HuH-7.5 (cell line): ENCODE data around the gene PYCARD.
"Not testable (repeated sequence)": the region's sequence is repeated elsewhere in the genome, so short reads cannot be mapped to it uniquely, and the experiment has no call there.

Source experiments
- DNase-seq: peaks from one replicate; pipeline ENCODE4 v3.0.0; 2011; ENCODE audit warnings: low spot score

The PYCARD gene

DNA sequence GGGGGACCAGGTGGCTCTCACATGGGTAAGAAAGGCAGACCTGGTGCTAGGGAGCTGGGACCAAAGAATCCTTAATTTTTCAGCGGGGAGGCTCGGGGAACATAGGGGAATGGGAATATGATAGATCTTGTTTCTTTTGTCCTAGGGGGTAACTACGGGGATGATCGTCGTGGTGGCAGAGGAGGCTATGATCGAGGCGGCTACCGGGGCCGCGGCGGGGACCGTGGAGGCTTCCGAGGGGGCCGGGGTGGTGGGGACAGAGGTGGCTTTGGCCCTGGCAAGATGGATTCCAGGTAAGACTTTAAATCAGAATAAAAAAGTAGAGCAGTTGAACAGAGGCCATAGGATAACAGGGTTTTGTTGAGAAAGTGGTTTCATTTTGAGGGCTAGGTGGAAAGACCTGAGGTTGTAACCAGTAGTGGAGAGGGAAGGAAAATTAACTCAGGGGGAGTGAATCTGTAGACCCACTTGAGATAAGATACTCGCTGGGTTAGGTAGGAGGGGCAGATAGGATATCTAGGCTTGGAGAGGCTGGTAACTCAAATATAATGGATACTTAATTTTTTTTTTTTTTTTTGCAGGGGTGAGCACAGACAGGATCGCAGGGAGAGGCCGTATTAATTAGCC is 11.6 kb downstream of the PYCARD start:
- DNase-seq = no peak

DNA sequence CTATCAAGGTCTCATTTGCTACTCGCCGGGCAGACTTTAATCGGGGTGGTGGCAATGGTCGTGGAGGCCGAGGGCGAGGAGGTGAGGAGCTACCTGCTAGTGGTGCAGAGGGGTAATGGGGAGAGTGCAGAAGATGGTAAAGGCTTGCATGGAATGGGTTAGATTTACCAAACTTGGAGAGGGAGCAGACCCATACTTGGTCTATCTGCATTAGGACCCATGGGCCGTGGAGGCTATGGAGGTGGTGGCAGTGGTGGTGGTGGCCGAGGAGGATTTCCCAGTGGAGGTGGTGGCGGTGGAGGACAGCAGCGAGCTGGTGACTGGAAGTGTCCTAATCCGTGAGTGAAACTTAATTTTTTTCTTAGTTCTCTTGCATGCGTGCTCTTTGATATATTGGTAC is 12.5 kb downstream of the PYCARD start:
- no peak for DNase-seq

DNA sequence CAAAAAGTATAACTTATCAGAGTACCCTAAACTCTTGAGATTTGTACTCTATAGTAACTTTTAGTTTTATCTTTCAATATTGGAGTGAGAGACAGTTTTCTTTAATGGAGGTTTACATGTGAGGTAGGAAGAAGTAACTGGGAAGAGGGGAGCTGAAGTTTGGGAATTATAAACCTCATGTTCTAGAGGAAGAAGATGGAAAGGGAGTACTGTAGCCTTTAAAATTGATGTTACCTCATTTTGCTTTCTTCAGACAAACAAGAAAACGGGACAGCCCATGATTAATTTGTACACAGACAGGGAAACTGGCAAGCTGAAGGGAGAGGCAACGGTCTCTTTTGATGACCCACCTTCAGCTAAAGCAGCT is 13.2 kb downstream of the PYCARD start:
- no peak for DNase-seq

DNA sequence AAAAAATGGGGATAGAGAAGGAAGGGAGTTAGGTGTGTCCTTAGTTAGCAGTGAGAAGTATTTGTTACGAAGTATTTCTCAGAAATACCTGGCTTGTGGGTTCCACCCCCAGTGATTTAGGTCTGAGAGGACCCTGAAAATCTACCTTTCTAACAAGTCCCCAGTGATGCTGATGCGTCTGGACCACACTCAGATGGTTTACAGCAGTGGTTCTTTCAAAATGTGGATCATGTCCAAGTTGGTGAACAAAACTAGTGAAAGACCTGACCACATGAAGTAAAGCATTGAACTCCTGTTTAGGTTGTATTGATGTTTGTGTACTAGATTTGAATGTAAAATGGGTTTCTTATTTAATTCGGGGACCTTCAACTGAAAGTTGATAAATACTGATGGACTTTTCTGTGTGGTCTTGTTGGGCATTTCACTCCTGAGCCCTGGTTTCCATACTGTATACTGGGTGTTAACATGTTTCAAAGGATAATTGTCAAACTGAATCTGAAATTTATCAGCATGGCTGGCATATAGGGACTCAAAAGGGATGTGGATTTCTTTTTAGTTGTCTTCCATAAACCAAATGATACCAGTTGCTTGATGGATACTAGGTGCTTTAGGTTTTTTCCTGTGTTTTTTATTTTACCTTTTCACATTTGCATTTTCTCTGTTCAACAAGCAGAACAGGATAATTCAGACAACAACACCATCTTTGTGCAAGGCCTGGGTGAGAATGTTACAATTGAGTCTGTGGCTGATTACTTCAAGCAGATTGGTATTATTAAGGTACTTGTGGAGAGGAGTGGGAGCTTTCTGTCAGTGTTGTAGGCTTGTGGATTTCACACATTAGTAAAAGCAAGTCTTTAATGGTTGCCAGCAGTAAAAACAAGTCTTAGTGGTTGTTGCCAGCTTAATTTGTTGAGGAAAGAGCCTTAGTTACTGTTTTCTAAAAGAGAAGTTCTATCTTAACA is 13.8 kb downstream of the PYCARD start:
- no peak for DNase-seq

DNA sequence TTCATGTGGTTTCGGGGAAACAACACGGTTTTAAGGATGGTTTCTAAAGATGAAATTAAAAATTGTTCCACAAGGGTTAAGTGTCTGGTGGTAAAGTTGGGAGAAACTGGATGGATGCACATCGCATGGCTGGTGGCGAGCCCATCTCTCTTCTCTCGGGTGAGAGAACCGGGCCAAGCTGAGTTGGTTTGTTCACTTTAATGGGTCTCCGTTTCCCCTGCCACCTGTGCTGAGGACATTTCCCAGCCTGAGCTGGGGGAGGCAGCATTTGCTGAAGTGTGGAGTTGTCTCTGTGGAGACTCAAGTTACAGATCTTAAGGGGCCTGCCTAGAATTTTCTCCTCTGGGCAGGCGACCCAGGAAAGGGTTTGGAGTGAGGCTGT is 14.8 kb downstream of the PYCARD start:
- DNase-seq = no peak

DNA sequence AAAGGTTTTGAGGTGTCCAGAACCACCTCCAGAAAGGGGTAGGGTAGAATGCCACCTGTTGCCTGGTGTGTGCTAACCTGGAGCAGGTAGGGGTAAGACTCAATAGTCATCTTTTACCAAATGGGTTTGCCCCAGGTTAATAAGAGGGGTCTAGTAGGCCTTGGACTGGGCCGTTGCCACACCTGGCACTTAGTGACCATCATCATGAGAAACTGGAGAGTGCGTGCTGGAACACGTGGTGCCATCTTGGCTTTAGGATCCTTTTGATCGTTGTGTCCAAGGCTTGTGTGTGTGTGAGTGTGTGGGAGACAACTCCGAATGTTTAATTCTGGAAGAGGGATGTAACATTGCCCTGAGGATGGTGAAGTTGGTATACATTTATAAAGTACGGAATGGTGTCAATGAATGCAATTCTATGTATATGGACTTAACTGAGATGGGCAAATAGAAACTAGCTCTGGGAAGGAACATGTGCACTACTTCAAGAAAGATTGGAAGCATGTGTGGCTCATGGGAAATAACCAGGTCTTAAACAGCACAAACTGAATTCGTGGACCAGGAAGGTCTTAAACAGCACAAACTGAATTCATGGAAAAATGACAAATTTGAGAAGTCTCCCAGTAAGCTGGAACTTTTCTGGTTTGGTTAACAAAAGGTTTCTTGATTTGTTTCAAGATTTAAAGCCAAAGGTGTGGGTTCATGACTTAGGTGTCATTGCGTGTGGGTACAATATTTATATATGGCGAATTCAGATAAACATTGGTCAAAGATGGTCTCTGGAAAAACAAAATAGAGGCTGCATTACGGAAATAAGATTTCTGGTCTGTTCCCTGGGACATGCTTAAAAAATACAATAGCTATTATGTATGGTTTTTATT is 15.4 kb downstream of the PYCARD start:
- DNase-seq = no peak

DNA sequence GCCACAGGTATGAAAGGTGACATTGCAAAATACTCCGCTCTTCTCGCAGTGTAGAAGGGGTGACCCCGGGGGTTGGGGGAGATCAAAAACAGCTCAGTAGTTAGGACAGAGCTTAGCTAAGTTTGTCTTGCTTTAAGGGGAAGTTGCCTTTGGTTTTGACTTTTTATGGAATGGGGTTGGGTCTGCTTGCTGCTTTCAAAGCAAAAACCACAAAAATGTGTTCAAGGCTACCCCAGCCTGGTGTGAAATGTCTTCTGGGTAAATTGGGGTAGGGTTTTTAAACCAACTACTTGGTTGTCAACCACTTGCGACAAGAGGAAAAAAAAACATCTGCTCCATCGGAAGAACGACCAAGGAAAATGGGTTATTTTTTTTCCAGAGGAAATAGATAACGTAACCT is 16.4 kb downstream of the PYCARD start:
- DNase-seq = no peak

DNA sequence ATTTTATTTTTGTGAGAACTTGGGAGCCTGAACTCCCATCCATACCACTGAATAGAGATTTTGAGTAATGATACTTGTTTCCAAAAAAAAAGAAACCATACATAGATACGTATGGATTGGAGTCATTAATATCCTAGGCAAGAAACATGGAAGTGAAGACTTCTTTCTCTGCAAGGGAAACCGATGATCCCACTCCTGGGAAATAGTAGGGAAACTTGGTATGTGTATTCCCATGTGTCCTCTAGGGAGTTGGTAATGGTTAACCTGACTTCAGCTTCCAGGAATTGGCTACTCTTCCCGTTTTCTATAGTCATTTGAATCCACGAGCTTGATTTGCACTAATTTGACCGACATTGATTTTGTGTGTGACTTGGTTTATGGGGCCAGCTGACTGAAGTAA is 17.2 kb downstream of the PYCARD start:
- no peak for DNase-seq

DNA sequence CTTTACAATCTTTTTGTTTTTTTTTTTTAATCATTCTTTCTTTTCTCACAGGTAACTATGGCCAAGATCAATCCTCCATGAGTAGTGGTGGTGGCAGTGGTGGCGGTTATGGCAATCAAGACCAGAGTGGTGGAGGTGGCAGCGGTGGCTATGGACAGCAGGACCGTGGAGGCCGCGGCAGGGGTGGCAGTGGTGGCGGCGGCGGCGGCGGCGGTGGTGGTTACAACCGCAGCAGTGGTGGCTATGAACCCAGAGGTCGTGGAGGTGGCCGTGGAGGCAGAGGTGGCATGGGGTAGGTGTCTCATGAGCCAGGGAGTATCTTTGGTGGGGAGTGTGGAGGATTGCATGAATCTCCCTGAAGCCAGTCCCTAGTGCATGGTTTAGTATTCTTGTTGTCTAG is 17.7 kb downstream of the PYCARD start:
- DNase-seq = no peak

DNA sequence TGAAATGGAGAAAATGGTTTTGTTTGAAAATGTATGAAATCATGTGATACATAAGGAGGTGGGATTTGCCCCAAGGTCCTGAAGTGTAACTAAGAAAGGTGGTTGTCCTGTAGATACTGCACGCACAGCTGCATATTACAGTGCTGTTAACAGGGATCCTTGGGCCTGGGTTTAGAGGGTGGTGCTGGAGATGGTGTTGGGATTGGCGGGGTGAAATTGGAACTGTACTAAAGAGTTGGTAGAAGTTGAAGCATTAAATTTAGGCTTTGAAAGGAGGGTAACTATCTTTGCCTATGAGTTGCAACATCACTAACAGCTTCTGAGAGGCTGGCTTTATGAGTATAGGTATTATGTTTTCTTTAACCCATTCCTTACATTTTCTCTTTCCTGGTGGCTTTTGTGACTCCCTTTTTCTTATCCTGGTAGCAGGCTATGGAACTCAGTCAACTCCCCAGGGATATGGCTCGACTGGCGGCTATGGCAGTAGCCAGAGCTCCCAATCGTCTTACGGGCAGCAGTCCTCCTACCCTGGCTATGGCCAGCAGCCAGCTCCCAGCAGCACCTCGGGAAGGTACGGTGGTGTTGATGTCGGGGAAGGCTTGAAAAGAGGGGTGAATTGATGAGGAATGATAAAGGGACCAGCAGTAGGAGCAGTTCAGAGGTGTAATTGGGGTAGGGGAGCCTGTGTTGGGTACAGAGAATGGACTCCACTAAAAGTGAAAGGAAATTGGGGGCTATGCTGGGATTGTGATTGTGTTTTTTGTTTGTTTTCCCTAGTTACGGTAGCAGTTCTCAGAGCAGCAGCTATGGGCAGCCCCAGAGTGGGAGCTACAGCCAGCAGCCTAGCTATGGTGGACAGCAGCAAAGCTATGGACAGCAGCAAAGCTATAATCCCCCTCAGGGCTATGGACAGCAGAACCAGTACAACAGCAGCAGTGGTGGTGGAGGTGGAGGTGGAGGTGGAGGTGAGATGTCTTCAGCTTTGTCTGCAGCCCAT is 18.8 kb downstream of the PYCARD start:
- no peak for DNase-seq

DNA sequence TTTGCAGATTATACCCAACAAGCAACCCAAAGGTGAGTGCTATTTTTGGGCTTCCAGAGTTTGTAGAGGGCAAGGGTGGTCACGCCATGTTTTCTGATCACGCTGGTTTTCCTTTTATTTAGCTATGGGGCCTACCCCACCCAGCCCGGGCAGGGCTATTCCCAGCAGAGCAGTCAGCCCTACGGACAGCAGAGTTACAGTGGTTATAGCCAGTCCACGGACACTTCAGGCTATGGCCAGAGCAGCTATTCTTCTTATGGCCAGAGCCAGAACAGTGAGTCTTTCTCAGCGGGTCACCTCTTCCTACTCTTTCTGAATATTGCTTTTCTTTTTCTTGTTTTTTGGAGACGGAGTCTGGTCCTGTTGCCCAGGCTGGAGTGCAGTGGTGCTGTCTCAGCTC is 20.2 kb downstream of the PYCARD start:
- no peak for DNase-seq

DNA sequence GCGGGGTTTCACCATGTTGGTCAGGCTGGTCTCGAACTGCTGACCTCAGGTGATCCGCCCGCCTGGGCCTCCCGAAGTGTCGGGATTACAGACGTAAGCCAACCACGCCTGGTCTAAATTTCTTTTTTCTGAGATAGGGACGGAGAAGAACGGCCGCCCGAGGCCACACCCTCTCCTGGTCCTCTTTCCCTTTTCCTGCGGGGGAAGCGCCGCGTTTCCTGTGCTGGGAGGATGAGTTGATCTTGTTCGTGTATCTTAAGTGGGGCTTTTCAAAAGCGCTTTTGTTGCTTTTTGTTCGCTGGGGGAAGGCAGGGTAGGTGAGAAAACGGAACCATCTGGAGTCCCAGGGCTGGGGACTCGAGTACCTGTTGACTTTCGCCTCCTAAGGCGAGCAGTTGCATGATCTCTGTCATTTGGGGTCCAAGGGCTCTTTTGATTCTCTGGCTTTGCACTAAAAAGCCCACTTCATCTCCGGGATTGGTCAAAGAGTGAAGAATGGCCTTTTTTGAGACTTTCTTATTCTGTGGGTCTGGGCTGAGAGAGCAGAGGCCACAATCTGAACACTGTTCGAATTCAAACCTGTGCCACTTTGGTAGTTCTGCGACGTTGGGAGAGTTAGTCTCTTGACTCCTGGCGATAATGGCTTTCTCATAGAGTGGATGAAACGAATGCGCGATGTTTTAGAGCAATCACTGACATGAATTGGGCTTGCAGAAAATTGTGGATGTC is 21.3 kb downstream of the PYCARD start:
- DNase-seq = no peak

DNA sequence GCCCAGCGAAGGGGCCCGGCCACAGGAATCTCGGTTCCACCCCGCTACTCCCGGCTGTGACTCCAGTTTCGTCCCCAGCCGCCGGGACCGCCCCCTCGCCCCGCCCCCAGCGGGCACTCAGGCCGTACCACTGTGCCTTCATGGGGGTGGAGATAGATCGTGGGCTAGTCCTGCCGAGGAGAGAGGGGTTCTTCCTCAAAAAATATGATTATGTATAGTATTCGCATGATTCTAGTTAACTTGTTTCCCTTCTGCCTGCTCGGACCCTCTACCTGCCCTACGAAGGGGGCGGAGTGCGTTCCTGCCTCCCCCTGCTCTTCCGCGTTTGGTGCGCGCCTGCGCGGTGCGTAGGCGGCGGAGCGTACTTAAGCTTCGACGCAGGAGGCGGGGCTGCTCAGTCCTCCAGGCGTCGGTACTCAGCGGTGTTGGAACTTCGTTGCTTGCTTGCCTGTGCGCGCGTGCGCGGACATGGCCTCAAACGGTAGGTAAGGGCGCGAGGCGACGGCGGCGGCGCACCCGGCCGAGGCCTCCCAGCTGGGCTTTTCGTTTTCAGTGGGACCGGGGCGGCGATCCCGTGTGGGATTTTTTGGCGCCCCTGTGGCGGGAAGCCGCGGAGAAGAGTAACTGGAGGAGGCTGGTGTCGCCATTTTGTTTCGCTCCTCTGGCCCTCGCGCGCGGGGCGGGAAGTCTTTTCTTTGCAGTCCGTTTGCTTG is 22.7 kb downstream of the PYCARD start, which contains the start of gene FUS:
Gene FUS, plus strand, starts transcription at position 393 of the 713 bp plus-strand sequence. Its CDS starts 76 bp downstream, at position 469.
- DNase-seq = peak; percentile 92

DNA sequence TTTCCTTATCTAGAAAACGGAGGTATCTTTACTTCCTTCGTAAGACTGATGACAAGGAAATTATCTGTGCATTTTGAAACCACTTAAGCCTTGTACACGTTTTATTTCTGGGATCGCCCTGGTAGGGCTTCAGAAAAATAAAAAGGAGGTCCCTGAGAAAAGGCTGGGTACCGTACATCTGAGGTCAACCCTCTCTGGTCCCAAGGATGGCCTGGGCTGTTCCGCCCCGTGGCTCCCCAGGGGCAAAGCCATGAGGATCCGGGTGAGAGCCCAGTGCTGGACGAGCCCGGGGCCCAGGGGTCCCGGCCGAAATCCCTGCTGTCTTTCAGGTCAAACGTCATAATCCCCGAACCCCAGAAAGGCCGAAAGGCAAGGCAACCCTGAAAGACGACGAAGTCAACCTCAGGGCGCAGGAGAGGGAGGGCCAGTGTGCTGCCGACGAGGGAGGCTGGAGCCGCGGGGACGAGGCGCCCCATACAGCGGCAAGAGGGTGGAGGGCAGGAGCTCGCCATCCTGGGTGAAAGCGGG is 23.3 kb downstream of the PYCARD start:
- no peak for DNase-seq

DNA sequence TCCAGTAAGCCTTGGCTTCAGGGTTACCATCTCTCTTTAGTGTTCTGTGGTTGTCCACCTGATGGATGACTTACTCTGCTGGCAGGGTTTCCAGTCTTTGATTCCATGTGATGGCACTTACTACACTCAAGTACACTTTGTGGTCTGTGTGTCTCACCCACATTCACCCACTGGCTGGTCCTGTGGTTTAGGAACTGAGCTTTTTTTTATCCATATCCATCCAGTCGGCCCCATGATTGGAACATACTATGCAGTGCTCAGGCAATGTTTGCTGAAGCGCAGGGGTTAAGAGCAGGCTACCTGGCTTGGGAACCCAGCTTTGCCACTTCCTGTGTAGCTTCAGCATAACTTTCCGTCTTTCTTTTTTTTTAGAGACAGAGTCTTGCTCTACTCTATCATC is 25.4 kb downstream of the PYCARD start:
- no peak for DNase-seq

DNA sequence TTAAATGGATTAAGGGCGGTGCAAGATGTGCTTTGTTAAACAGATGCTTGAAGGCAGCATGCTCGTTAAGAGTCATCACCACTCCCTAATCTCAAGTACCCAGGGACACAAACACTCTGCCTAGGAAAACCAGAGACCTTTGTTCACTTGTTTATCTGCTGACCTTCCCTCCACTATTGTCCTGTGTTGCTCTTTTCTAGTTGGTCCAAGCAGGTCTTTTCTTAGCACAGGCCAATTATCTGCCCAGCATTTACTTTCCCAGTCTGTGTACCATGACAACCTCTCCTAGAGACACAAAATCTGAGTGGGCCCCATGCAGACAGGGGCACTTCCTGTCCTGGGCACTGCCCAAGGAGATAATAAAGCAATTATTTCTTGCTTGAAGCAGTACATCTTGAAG is 32.5 kb downstream of the PYCARD start:
- DNase-seq = not testable (repeated sequence)

DNA sequence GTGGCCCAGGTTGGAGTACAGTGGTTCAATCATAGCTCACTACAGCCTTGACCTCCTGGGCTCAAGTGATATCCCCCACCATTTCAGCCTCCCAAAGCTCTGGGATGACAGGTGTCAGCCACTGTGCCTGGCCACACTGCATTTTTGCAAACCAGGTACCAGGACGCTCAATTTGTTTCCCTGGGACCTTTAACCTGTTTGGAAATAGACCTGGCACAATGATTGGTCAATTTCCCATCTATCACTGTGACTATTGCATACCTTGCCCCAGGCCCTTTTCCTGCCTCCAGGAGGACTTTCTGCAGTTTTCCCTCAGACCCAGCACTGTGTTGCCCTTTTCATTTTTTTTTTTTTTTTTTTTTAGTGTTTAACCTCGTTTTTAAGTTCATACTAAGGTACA is 33.7 kb downstream of the PYCARD start:
- no peak for DNase-seq

DNA sequence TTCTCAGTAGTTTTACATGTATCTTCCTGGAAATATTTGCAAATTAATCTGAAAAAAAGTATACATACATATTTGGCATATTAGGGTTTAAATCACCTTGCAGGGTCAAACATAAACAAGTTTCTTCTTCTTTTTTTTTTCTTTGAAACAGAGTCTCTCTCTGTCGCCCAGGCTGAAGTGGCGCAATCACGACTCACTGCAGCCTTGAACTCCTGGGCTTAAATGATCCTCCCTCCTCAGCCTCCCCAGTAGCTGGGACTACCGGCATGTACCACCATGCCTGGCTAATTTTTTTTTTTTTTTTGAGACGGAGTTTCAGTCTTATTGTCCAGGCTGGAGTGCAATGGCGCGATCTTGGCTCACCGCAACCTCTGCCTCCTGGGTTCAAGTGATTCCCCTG is 35.2 kb downstream of the PYCARD start:
- no peak for DNase-seq

DNA sequence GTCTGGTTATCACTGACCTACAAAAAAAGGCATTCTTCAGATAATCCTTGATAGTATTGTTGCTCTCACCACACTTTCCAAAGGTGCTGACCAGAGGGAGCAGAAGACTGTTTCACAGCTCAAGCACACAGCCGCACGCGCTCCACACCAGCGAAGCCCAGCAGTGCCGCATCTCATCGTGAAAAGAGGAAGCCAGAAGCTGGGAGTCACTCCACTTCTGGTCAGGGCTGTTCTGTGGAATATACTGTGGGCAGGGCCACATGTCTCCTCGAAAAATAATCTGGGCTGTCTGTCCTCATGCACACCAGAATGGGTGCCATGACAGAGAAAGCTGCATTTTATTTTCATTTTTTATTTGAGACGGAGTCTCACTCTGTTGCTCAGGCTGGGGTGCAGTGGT is 45.4 kb downstream of the PYCARD start:
- no peak for DNase-seq
